Cardiac muscle cell (in vitro differentiated cells and primary cell): ENCODE results near the gene PLD5. TPM values are rescaled to one million over a fixed set of nuclear protein-coding genes. Genes with fewer than 3 reads are reported as not detected.

Source experiments
- DNase-seq, 2 donors: peaks; one replicate each; pipeline versions ENCODE4 v3.0.0 to v3.0.0-alpha.2; 2010 to 2017; ENCODE audit warnings: low read depth in 1 of 2, low spot score in 1 of 2
- H3K27ac ChIP-seq: fragments of 200-600 bp; sonication (generic); 2 replicates; pipeline ENCODE4 v1.5.1; 2016
- H3K27me3 ChIP-seq: fragments of 200-600 bp; sonication (generic); 2 replicates; pipeline ENCODE4 v1.6.0; 2016; ENCODE audit warnings: control low read depth
- H3K36me3 ChIP-seq: fragments of 200-600 bp; sonication (generic); 2 replicates; pipeline ENCODE4 v1.5.1; 2016; ENCODE audit warnings: control low read depth
- H3K4me1 ChIP-seq: fragments of 200-600 bp; sonication (generic); 2 replicates; pipeline ENCODE4 v1.8.1; 2017; ENCODE audit warnings: low read depth, mild to moderate bottlenecking, mixed run types
- H3K4me3 ChIP-seq: fragments of 200-600 bp; sonication (generic); 2 replicates; pipeline ENCODE4 v1.5.1; 2016; ENCODE audit warnings: mild to moderate bottlenecking
- H3K9me3 ChIP-seq: fragments of 200-600 bp; sonication (generic); 2 replicates; pipeline ENCODE4 v1.5.1; 2017; ENCODE audit warnings: low read depth, mild to moderate bottlenecking, control low read depth
- CTCF ChIP-seq: IDR thresholded peaks from 2 replicates; pipeline ENCODE4 v1.5.1; 2012; ENCODE audit warnings: low read depth, mild to moderate bottlenecking, low read length
- polyA plus RNA-seq: library from polyadenylated mRNA; unstranded; fragments of >200 nt; fragmentation: Nextera tagmentation; extraction: Ambion mirVana; gene quantifications from 2 replicates; pipeline ENCODE4 v1.2.1, GENCODE V29; 2016
- total RNA-seq: library from RNA; depleted of rRNA; stranded (reverse); fragments of >200 nt; gene quantifications from 2 replicates; pipeline ENCODE4 v1.2.3, GENCODE V29; 2016

The PLD5 gene
- total and polyA plus RNA-seq, 2 experiments from 2014 or later: 0.03 to 0.06 TPM

DNA sequence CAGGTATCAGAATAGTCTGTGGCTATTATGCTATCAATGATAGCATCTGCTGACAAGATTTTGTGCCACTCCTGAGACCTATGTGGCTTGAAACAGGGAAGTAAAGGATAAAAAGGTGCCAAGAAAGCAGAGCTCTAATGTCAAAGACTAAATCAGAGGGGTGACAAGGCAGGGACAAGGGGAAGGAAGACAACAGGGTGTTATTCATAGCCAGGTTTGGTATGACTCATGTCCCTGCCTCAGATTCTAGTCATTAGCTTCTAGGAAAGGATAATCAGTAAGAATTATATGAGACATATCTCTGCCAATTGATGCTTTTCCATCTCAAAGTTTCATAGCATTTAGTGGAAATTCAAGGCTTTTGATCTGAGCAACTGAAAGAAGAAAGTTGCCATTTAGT is 31.8 kb upstream of the PLD5 start:
- no peak for TF ChIP-seq CTCF
- Histone ChIP-seq H3K9me3 (no peaks in the 10 kb centered on the region), H3K36me3 (no peaks in the 10 kb centered on the region), H3K4me3 (no peak overlapping the region), H3K4me1 (no peaks in the 10 kb centered on the region), H3K27me3 (no peaks in the 10 kb centered on the region), H3K27ac (no peak overlapping the region)
- DNase-seq: no peak

GRCh38 chr1:242554577-242554976 is 30.1 kb upstream of the PLD5 start:
- H3K36me3 ChIP-seq: no peaks in the 10 kb centered on the region
- DNase-seq: no peak
- no peak overlapping the region for H3K4me3 ChIP-seq
- no peak overlapping the region for H3K27ac ChIP-seq
- H3K4me1 ChIP-seq: no peaks in the 10 kb centered on the region
- TF ChIP-seq CTCF: no peak
- H3K9me3 ChIP-seq: no peaks in the 10 kb centered on the region
- H3K27me3 ChIP-seq: no peaks in the 10 kb centered on the region

DNA sequence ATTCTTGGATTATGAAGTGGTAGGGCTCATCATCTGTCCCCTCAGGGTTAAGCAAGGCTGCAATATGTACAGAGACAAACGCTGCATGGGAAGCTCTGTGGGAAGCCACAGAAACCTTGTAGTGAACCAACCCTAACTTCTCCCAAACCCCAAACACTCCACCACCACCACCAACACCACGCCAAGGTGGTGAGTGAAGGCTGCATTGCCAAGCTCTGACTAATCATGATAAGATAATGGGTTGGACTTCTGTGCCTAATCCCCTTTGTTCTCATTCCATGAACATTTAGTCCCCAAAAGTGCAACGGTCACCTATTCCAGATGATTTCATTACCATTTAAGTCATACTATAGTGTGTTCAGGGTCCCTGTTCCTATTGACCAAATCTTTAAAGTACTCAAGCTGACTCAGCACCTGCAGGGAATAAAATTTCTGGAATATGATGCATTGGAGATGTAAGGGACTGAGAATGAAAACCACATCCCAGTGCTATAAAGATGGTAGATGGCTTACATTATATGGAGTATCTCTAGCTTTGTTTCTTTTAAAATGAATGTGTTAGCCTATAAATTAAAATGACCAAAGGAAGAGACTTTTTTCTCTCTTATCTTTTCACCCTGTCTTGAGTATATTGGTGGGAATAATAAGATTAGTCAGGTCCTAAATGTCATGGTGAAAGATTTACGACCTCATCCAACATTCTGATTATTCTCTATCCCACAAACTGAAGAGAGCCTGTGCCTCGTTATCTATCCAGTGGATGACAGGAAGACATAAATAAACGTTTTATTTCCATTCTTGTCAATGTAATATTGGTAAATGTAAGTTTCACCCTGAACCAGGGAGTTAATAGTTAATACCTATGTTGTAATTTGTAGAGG is 22.6 kb upstream of the PLD5 start:
- DNase-seq: no peak

GRCh38 chr1:242546441-242546840 is 21.9 kb upstream of the PLD5 start:
- Histone ChIP-seq H3K9me3 (no peaks in the 10 kb centered on the region), H3K27me3 (no peaks in the 10 kb centered on the region), H3K4me3 (no peak overlapping the region), H3K4me1 (no peaks in the 10 kb centered on the region), H3K36me3 (no peaks in the 10 kb centered on the region), H3K27ac (no peak overlapping the region)
- TF ChIP-seq CTCF: no peak
- DNase-seq: no peak

More for the DNA sequence above, 22.6 kb upstream of the PLD5 start:
- TF ChIP-seq CTCF: no peak
- Histone ChIP-seq H3K9me3 (no peaks in the 10 kb centered on the region), H3K27ac (no peak overlapping the region), H3K4me1 (no peaks in the 10 kb centered on the region), H3K36me3 (no peaks in the 10 kb centered on the region), H3K27me3 (no peaks in the 10 kb centered on the region), H3K4me3 (no peak overlapping the region)

GRCh38 chr1:242544071-242544470 is 19.6 kb upstream of the PLD5 start:
- Histone ChIP-seq H3K27ac (no peak overlapping the region), H3K4me1 (no peaks in the 10 kb centered on the region), H3K4me3 (no peak overlapping the region), H3K36me3 (no peaks in the 10 kb centered on the region), H3K27me3 (no peaks in the 10 kb centered on the region), H3K9me3 (no peaks in the 10 kb centered on the region)
- DNase-seq: no peak
- no peak for TF ChIP-seq CTCF
